BE2C (cell line): ENCODE measurements around the gene SMTN.
A peak's percentile ranks its signal among the peaks of the same experiment; 100 is the strongest.

Source experiments
- DNase-seq: peaks from one replicate; pipeline ENCODE4 v3.0.0-alpha.2; 2020
- H3K27me3 ChIP-seq: fragments of 250-450 bp; sonication (Bioruptor Pico); 2 replicates; pipeline ENCODE4 v1.5.1; 2020; ENCODE audit warnings: mild to moderate bottlenecking
- H3K36me3 ChIP-seq: fragments of 250-450 bp; sonication (Bioruptor Pico); 2 replicates; pipeline ENCODE4 v1.5.1; 2020; ENCODE audit warnings: mild to moderate bottlenecking
- H3K4me1 ChIP-seq: fragments of 250-450 bp; sonication (Bioruptor Pico); 2 replicates; pipeline ENCODE4 v1.5.1; 2020
- H3K4me3 ChIP-seq: 2 replicates; pipeline ENCODE4 v1.5.1; 2011; ENCODE audit warnings: low read depth, low read length
- H3K9me3 ChIP-seq: fragments of 250-450 bp; sonication (Bioruptor Pico); 2 replicates; pipeline ENCODE4 v1.5.1; 2020
- CTCF ChIP-seq: IDR thresholded peaks from 2 replicates; pipeline ENCODE4 v1.5.1; 2012; ENCODE audit warnings: mild to moderate bottlenecking, low read depth, low read length

The SMTN gene

GRCh38 chr22:31127181-31127772, 46.2 kb downstream of the SMTN start:
- TF ChIP-seq CTCF: no peak
- Histone ChIP-seq H3K4me3 (peak overlapping the region; percentile 19), H3K36me3 (no peaks in the 10 kb centered on the region), H3K9me3 (no peaks in the 10 kb centered on the region), H3K4me1 (peaks cover 15% of the 10 kb centered on the region), H3K27me3 (no peaks in the 10 kb centered on the region)
- DNase-seq: peak; percentile 93

GRCh38 chr22:31128156-31128555, 47.0 kb downstream of the SMTN start:
- H3K4me3 ChIP-seq: no peak overlapping the region
- no peaks in the 10 kb centered on the region for H3K36me3 ChIP-seq
- no peaks in the 10 kb centered on the region for H3K27me3 ChIP-seq
- H3K4me1 ChIP-seq: peaks cover 15% of the 10 kb centered on the region
- no peak for DNase-seq
- H3K9me3 ChIP-seq: no peaks in the 10 kb centered on the region
- no peak for TF ChIP-seq CTCF

- no peak for TF ChIP-seq CTCF
- Histone ChIP-seq H3K36me3 (no peaks in the 10 kb centered on the region), H3K9me3 (no peaks in the 10 kb centered on the region), H3K4me3 (no peak overlapping the region), H3K4me1 (peaks cover 15% of the 10 kb centered on the region), H3K27me3 (no peaks in the 10 kb centered on the region)
- no peak for DNase-seq
Measured at GRCh38 chr22:31130873-31131272, 49.8 kb downstream of the SMTN start.

GRCh38 chr22:31133911-31134310, 52.8 kb downstream of the SMTN start:
- no peaks in the 10 kb centered on the region for H3K36me3 ChIP-seq

GRCh38 chr22:31134688-31135087, 53.6 kb downstream of the SMTN start:
- Histone ChIP-seq H3K27me3 (no peaks in the 10 kb centered on the region), H3K36me3 (no peaks in the 10 kb centered on the region), H3K9me3 (no peaks in the 10 kb centered on the region), H3K4me1 (no peaks in the 10 kb centered on the region; the same call in none of the 2 replicates), H3K4me3 (no peak overlapping the region)
- DNase-seq: no peak
- no peak for TF ChIP-seq CTCF

More at GRCh38 chr22:31133911-31134310, 52.8 kb downstream of the SMTN start:
- Histone ChIP-seq H3K4me3 (no peak overlapping the region), H3K27me3 (no peaks in the 10 kb centered on the region), H3K9me3 (no peaks in the 10 kb centered on the region), H3K4me1 (no peaks in the 10 kb centered on the region; the same call in none of the 2 replicates)
- no peak for TF ChIP-seq CTCF
- DNase-seq: no peak

GRCh38 chr22:31135706-31136105, 54.6 kb downstream of the SMTN start:
- Histone ChIP-seq H3K4me1 (no peaks in the 10 kb centered on the region; the same call in none of the 2 replicates), H3K36me3 (no peaks in the 10 kb centered on the region), H3K9me3 (no peaks in the 10 kb centered on the region), H3K4me3 (no peak overlapping the region), H3K27me3 (no peaks in the 10 kb centered on the region)
- TF ChIP-seq CTCF: no peak
- no peak for DNase-seq
